ENCODE data around the gene SOD2.

DNA sequence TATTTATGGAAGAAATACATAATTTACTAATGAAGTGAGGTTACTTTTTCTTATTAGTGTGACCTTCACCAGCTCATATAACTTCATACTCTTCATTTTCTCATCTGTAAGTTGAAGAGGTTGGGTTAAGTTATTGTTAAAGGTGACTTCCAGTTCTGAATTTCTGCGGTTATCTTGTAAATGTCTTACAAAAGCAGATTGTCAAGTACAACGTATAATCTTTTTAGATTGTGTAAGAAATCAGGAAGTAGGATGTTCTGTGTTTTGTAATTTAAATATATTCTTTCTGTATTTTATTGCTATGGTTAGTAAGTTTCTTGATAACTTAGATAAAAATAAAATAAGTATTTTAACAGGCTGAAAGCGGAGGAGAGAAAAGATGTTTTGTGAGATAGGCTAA, 46.3 kb upstream of the SOD2 start:
- TF ChIP-seq POLR2A (IDR thresholded peaks at IDR 0.05) (no peak), POLR2AphosphoS5 (IDR thresholded peaks at IDR 0.05) (no peak)
